ENCODE results near the gene KCMF1.

The KCMF1 gene

DNA sequence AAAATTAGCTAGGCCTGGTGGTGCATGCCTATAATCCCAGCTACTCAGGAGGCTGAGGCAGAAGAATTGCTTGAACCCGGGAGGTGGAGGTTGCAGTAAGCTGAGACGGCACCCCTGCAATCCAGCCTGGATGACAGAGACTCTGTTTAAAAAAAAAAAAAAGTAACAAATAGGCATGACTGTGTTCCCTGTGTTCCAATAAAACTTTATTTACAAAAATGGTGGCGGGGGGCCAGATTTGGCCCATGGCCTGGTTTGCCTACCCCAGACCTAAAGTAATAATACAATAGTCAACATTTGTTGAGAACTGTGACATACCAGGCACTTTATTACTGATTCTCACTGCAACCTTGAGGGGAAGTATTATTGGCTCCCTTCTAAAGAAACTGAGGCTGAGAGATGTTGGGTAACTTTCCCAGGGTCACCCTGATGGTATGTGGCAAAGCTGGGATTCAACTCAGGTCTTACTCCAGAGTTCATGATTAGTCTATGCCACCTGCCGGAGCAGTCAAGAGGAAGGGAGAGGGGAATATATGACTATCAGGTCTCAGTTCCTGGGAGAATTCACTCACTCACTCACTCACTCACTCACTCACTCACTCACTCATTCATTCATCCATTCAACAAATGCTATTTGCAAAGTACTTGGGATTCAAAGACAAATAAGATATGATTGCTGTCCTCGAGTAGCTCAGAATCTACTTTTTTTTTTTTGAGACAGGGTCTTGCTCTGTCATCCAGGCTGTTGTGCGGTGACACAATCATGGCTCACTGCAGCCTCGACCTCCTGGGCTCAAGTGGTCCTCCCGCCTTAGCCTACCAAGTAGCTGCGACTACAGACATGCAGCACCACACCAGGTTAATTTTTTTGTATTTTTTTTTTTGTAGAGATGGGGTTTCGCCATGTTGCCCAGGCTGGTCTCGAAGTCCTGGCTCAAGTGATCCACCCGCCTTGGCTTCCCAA, 14.3 kb upstream of the KCMF1 start:
- FAIRE-seq = no peak

DNA sequence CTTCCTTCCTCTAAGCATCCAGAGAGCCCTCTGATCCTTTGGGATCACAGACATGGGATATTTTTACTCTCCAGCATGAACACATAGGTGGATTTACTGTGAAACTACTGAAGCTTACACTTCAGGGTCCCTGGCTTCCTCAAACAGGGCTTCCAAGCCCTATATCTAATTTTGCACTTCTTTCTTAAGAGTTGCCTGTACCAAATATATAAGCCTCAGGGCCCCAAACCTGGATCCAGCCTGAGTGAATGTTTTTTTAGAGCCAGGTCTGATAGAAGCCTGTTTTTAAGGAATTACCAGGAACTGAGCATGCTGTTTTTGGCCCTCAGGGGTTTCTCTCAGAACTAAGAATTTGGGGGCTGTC, 13.2 kb upstream of the KCMF1 start:
- no peak for FAIRE-seq

DNA sequence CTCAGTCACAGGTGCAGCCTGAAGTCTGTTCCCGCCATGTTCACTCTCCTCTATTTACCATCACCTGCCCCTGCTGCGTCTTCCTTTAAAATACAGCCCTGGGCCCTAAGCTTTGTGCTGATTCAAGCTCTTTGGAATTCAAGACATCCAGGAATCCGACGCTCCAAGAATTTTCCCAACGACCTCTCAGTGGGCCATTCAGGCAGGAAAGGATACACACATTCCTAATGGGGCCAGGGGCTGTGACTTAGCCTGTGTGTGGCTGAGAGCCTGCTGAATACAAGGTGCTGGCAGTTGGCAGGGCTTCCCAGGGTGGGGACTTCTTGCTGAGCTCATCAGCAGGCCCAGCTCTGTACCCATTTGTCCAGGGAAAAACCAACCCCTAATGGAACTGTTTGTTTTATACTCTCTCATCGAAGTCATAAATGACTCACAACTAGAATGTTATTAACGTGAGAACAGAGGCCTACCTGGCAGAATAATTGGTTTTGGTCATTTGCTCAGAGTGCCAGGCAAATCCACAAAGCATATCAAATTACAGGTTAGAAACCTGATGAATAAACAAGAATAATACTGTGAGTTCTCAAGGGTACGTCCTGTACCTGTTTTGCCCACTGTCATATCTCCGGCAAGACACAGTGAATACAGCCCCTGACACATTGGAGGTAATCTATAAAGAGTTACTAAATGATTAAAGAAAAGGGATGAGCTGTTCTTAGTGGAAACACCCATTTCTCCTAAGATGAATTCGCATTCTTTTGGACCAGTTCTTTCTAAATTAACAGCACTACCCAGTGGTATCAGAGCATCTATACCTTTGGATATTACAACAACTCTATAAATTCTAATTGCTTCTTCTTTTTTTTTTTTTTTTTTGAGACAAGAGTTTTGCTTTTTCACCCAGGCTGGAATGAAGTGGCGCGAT, 12.6 kb upstream of the KCMF1 start:
- FAIRE-seq = no peak

DNA sequence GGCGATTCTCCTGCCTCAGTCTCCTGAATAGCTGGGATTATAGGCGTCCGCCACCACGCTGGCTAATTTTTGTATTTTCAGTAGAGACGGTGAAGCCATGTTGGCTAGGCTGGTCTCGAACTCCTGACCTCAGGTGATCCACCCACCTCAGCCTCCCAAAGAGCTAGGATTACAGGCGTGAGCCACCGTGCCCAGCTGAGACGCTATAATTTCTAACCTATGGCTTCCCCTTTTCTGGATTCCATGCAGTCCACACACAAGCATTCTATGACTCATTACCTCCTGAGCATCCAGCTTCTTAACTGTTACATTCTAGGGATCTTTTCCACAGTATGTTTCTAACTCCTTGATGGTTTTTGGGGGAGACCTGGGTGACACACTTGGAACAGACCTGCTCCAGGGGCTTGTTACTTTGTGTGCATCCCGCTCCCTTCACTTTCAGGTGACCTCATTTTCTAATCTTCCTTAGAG, 11.8 kb upstream of the KCMF1 start:
- no peak for FAIRE-seq

DNA sequence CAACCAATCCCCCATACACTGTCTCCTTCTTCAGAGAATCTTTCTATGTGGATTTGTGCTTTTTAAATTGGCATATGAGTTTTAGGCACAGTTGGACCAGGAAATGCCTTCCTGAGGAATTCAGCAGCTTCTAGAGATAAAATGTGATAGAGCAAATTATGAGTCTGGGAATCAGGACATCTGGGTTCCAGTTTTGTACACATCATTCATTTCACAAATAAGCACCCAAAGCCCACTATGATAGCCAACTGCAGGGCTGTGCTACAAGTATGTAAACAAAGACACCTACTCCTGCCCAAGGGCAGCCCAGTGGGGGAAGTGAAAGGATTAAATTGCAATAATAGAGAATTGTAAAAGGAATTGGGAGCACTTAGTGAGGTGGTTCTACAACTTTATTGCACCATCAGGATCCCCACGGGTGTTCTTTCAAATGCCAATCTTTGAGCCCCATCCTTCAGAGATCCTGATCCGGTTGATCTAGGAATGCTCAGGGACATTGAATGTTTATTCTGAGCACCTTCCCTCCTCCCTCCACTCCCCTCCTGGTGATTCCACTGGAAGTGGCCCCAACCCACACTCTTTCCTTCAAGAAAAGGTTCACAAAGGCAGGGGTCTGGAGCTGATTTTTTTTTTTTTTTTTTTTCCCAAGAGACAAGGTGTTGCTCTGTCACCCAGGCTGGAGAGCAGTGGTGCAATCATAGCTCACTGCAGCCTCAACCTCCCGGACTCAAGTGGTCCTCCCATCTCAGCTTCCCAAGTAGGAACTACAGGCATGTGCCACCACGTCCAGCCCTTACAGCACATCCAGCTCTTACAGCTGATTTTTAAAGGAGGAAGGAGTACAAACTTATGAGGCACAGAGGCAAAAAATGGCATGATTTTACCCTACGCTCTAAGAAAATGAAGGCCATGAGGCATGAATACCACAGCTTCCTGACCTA, 11.1 kb upstream of the KCMF1 start:
- FAIRE-seq = no peak

DNA sequence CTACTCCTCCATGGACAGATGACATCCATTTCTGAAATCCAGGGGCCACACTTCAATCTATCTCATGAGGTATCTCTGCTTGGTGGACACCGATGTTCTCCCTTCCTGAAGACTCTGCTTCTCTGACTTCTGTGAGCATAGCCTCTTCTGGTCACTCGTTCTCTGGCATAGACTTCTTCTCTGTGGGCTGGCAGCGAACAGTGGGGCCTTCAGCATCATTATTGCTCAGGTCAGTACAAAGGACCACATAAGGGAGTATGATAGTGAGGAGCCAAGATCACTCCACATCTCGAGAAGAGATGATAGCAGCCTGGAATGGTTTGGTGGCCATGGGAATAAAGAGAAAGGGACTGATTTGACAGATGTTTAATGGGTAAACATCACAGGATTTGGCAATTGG, 8.0 kb upstream of the KCMF1 start:
- FAIRE-seq = no peak

DNA sequence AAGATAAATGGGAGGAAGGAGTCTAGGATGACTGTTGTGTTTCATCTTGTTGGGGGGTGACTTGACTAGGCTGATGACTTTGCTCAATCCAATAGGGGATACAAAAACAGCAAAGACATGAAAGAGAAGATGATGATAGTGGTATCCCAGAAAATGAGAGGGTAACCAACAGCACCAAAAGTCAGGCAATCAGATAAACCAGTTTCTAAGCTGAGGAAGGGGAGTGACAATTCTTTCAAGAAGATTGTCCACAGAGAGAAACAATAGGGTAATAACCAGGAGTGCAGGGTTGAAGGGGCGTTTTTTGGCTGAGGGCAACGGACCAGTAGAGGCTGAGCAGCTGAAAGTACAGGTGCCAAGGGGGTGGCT, 7.7 kb upstream of the KCMF1 start:
- no peak for FAIRE-seq

DNA sequence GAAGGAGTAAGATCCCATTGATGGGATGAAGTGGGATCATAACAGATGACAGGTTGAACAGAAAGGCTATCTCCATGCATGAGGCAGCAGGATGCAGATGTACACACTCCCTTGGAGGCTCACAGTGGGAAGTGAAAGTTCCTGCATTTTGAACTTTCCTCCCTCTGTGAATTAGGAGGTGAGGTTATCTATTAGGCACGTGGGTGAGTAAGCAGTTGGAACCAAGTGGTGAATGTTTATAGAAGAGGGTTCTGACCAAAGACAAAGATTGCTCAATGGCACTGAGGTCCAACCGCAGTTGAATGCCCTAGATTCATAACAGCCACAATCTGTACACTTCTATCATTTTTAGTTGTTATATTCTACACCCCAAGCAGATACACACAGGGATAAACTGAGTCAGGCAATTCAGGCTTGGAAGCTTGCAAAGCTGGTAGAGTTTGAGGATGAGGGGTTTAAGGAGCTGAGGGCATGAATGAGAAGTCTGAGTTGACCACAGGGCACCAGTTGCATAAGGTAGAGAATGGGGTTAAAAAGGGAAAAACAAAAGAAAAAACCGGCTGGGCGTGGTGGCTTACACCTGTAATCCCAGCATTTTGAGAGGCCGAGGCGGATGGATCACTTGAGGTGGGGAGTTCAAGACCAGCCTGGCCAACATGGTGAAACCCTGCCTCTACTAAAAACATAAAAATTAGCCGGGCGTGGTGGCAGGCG, 7.1 kb upstream of the KCMF1 start:
- FAIRE-seq = no peak

DNA sequence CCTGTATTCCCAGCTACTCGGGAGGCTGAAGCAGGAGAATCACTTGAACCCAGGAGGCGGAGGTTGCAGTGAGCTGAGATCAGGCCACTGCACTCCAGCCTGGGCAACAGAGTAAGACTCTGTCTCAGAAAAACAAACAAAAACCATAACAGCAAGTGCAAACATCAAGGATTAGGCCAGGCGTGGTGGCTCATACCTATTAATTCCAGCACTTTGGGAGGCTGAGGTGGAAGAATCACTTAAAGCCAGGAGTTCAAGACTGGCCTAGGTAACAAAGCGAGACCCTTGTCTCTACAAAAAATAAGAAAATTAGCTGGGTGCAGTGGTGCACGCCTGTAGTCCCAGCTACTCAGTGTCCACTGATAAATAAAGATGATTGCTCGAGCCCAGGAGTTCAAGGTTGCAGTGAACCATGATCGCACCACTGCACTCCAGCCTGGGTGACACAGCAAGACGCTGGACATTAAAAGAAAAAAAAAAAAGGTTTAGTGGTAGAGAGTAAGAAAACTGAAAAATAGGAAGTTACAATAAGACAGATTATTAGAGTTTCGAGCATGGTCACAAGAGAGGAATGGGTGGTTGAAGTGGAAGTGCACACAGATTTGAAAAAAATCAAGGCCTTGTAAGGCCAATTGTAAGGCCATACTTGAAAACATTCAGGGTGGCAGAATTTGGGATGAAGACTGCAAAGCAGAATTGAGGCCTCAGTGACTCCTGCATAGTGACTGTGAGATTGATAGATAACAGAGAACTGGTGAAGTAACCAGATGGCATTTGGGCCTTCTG, 6.4 kb upstream of the KCMF1 start:
- FAIRE-seq = no peak

DNA sequence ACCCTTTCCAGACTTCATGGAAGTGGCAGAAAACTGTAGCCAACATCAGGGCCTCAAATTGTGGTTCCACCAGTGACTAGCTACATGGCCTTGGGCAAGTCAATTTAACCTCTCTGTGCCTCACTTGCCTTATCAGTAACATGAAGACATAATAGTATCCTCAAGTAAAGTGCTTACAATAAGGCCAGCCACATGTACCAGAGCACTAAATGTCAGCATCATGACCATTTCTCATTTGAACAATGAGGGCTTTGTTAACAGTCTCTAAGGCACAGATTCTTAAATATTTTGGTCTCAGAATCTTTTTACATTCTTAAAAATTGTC, 5.8 kb upstream of the KCMF1 start:
- FAIRE-seq = no peak

DNA sequence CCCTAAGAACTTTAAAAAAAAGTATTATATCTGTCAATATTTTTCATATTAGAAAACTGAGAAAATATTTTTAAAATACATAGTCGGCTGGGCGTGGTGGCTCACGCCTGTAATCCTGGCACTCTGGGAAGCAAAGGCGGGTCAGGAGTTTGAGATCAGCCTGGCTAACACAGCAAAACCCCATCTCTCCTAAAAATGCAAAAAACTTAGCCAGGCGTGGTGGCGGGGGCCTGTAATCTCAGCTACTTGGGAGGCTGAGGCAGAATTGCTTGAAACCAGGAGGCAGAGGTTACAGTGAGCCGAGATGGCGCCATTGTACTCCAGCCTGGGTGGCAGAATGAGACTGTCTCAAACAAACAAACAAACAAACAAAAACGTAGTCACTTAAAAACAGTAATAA, 5.1 kb upstream of the KCMF1 start:
- FAIRE-seq = no peak

DNA sequence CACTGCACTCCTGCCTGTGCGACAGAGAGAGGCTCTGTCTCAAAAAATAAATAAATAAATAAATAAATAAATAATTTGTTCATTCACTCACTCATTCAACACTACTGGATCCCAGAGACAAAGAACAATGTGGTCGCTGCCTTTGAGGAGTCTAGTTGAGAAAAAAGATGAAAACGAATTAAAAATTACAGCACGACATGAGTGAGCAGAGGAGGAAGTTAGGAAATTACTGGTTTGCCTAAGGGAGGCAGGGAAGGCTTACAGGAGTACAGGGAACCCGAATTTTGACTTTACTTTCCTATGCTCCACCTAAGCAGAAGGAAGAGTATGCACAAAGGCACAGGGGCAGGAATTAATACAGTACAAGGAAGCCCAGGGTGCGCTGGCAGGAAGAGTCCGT, 4.2 kb upstream of the KCMF1 start:
- no peak for FAIRE-seq

DNA sequence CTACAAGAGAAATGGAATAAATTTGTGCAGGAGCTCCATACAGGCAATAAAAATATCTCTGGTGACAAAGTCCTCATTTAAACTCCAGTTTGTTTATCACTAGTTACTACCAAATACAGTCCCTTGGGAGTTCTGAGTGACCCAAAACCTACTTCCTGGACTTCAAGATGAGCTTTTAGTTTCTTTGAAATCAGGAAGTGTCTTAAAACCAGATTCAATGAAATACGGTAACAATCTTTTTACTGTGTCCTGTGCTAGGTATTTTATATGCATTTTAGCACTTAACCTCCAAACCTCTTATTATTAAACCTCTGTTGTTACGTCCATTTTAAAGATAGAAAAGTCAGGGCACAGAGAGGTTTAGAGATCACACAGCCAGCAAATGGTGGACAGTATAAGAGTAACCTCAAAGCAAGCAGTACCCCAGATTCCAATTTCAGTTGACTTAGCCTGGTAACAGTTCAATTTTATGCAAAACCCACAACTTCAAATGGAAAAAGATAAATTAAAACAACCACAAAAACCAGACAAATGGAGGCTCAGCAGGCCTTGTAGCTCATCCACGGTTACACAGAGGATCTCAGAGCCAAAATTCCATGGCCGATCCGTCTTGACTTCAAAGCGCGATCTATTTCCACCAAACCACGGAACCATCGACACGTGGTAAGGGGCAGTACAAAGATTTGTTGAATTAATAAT, 1.3 kb upstream of the KCMF1 start:
- no peak for FAIRE-seq

DNA sequence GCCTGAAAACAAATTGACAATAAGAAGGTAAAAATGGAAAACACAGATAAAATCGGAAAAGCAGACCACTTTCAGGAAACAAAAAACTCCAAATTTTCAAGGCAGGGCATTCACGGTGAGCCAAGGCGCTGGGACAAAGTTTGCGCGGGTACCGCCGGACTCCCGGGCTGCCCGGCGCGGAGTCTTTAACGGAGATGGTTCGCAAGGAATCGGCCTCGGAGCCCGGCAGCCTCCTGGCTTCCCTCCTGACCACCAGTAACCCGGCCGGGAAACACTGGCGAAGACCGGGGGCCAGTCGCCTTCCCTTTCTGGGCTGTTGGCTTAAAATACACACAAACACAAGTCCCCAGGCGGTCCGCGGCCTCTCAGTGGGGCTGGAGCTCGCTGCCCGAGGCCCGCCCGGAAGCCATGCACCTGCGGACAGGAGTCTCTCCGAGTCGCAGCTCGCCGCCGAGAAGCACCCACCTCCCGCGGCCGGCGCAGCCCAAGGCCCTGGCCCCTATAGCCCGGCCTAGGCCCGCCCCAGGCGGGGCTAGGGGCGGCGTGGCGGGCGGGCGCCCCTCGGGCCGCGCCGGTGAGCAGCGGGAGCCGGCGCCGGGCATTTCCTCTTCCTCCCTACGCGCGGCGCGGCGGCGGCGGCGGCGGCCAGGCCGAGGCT, 622 bp upstream of the KCMF1 start:
- FAIRE-seq = no peak

DNA sequence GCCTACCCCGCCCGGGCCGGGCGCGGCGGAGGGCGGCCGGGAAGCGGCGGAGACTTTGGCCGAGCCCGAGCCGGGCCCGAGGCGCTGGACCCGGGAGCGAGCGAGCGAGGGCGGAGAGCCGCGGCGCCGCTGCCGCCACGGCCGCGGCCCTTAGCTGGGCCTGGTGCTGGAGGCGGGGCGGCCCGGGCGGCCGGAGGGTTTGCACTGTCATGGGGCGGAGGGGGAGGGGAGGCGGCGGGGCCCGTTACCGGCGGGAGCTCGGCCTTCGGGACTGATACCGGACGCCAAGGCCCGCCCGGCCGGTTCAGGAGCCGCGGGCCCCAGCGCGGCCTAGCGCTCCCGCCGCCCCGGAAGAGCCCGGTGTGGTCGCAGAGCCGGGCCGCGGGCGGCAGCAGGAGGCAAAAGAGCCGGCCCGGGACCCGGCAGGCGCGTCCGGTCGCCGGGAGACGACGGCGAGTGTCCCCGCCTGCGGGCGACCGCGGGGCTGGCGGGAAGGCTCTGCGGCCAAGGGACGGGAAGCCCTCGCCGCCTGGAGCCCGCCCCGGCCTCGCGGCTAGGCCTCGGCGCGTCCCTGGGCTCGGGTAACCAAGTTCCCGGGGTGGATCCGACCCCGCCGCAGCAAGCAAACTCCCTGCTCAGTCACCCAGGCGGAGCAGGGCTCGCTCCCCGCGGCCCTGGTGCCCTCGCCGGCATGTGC, 697 bp downstream of the KCMF1 start:
- no peak for FAIRE-seq

DNA sequence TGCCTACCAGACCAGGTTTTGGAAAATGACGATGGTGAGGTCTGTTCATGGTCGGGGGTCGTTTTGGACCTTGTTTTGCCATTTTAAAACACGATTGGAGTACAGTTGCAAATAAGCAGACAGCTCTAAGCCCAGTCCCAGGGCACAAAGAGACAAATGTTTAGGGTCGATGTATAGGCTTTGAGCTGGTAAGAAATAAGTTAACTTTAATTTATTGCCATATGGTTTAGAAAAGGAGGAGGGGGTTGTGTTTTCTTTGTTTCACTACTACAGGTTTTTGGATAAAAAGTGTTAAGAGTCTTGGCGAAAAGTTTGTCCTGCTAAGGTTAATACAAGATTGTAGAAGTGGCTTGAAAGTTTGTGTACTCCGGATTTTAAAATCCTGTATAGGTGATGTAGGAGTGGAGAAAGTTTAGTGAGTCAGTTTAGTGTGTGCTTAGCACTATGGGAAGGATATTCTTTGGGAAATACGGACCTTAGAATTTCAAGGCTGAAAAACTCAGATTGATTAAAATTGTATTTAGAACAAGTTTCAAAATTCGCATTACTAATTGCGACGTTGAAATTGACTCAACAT, 1.3 kb downstream of the KCMF1 start:
- FAIRE-seq = no peak

DNA sequence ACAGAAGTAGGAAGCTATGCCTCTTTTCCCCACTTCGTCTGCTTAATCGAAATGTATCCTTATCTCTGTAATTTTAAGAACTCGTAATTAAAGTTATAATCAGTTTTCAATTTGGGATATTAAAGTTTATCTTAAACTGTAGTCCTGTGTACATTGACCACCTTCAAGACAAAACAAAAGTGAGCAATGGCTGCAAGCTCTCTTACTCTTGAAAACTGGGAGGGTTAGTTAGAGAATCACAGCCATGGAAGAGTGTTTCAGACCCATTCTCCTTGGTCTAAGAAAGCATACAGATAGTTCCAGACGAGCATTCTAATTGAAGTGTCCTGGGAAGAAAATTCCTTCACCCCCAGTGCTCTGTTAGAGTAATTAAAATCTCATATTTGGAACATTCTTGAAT, 2.0 kb downstream of the KCMF1 start:
- FAIRE-seq = no peak

DNA sequence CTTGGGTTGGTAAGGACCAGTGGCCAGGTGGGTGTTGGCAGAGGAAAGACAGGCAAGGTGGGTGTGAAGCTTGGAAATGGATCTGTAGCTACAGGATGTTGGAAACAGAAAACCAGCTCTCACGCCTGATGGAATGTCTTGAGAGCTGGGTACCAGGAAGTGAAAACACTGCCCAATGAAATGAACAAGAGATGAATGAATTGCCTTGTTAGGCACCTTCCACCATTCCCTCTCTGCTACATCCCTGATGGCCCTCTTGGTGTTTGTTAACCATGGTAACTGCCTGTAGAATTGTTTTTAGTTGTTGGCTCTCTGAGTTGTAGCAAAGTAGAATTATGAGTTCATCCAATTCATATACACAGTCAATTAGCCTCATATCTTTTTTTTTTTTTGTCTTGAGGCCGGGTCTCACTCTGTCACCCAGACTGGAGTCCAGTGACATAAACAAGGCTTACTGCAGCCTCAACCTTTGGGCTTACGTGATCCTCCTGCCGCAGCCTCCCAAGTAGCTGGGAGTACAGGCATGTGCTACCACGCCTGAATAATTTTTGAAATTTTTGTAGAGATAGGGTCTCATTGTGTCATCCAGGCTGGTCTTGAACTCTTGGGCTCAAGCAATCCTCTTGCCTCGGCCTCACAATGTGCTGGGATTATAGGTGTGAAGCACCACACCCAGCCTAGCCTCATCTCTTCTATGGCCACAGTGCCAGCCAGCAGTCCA, 9.5 kb downstream of the KCMF1 start:
- FAIRE-seq = no peak
